DMS79 treated with DMSO at 0.1 percent for 48 hours (cell line): Measurements from ENCODE around the gene LPCAT3.

Experiments
- DNase-seq: peaks from one replicate; lab custom pipeline; 2025; lab: John Stamatoyannopoulos, UW

LPCAT3 gene

DNA sequence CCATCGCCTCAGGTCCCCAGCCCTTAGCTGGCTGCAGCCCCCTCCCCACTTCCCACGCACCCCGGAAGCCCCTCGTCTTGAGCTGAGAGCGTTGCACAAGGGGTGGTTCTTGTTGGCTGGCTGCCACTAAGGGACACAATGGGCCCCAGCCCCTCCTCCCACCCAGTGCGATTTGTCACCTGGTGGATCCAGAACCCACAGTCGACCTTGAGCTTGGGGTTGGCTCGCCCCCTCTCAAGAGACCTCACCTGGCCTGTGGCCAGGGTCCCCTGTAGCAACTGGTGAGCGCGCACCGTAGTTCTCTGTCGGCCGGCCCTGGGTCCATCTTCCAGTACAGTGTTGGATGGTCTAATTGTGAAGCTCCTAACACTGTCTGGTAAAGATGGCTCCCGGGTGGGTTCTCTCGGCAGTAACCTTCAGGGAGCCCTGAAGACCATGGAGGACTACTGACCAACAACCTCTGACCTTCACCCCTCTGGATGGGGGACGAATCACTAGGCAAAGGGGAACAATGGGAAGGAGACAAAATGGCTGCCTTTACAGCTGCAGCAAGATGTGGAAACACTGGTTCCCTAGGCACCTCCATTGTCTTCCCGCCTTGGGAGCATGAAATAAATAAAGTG lies 54.4 kb downstream of the LPCAT3 start:
- peak; percentile 77 for DNase-seq

DNA sequence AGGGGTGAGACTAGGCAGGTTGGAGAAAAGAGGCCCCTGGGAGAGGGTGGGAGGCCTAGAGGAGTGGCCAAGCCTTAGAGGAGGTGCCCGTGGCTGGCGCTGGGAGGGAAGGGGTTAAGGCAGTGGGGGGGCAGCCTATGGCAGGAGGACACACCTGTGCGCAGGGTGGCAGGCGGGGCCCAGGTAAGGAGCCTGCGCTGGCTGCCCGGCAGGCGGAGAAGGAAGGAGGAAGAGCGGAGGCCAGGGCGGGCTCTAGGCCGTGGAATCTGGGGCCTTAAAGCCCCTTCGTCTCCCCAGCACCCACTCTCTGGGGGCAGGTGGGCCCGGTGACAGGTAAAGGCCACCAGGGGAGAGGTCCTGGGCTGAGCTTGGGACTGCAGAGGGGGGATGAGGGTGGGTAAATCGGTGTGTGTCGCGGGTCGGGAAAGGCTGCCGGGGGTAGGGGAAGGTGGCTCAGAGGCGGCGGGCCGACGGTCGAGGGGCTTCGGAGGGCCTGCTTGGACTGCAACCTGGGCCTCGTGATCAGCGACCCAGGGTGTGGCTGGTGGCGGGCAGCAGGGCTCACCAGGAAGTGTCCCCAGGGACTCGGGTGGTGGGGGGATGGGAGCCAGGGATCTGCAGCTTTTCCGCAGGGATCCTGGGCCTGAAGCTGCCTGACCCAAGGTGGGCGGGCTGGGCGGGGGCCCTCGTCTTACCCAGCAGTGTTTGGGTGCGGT lies 55.1 kb downstream of the LPCAT3 start:
- DNase-seq = peak; percentile 92

DNA sequence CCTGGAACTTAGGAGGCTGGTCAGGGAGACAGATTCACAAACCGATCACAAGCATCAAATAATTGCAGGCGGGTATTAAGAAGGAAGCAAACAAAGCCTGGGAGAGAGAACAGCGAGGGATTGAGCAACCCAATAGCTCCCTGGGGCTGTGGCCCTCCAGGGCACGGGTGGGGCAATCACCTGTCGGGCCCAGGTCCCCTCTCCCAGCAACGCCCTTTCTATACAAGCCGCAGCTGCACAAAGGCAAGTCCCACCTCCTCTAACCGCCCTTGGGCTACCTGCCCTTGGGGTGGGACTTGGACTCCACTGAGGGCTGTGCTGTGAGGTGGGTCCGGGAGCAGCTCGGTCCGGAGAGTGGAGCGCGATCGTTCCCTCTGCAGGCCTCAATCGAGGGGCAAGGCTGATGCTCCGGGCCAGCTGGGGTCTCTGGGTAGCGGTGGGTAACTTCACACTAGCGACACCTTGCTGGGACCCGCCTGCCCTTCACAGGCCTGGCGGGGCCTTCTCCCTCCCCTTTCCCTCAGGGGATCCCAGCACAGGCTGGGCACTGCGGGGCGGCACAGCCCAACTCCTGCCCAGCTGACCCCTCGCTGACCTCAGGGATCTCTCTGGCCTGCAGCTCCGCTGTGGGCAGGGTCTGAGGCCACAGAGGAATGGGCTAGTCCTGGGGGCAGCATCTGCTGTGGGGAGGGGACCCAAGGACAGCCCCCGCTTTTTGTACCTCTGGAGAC lies 55.8 kb downstream of the LPCAT3 start:
- peak; percentile 88 for DNase-seq

DNA sequence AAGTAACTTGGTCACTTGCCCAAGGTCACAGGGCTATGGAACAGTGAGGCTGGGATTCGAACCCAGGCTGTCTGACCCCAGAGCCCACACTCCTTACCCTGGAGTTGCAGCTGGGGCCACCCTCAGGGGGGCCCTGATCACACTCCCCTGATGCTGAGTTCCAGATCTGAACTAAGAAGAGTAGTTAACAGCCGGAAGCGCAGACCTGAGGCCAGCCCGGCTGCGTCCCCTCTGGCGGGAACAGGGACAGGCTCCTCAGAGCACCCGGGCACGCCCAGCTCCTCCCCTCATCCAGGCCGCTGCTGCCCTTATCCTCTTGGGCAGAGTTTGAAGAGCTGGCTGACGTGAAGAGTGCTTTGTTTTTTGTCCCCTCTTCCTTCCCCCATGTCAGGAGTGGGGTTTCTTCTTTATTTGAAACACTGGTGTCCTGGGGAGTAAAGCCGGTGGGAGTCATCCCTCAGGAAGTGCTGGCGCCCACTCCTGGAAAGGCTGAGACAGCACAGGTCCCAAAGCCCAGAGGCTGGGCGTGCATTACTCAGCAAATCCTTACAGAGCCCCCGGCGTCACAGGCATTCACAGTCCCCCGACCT lies 56.5 kb downstream of the LPCAT3 start:
- peak; percentile 88 for DNase-seq

DNA sequence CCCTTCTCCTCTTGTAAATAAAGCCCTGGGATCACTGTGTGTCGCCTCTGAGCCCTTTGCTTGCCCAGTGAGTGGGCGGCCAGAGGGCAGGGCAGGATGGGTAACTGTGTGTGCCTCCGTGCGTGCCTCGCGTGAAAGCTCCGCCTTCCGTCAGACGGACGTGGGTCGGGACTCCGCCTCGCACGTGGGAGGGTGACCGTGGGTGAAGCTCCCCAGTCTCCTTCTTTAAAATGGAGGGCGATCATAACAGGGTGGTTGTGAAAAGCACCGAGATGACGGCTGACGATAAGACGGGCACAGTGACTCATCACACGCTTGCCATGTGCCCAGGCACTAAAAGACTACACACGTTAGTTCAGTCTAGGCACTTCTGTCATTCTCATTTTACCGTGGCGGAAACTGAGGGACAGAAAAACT lies 57.0 kb downstream of the LPCAT3 start:
- peak; percentile 34 for DNase-seq

DNA sequence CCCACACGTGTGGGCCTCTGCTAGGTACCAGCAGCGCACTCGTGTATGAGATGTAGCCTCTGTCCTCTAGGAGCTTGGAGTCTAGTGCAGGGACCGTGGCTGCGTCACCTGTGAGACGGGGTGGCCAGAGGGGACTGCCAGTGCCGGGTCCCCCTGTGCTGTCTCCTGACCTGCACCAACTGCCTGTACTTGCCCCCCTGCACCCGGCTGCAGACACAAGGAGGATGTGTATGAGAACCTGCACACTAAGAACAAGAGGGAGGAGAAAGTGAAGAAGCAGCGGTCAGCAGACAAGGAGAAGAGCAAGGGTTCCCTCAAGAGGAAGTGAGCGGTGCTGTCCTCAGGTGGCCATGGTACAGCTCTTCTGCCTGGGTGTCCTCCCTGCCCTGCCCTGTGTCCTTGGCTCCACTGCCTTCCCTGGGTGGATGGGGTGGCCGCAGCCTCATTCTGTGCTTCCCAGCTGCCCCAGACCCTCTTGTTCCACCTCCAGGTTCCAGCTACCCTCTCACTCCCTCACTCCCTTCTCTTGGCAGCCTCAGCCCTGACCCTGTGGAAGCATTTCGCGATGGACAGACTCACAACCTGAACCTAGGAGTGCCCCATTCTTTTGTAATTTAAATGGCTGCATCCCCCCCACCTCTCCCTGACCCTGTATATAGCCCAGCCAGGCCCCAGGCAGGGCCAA lies 57.5 kb downstream of the LPCAT3 start:
- DNase-seq = no peak

DNA sequence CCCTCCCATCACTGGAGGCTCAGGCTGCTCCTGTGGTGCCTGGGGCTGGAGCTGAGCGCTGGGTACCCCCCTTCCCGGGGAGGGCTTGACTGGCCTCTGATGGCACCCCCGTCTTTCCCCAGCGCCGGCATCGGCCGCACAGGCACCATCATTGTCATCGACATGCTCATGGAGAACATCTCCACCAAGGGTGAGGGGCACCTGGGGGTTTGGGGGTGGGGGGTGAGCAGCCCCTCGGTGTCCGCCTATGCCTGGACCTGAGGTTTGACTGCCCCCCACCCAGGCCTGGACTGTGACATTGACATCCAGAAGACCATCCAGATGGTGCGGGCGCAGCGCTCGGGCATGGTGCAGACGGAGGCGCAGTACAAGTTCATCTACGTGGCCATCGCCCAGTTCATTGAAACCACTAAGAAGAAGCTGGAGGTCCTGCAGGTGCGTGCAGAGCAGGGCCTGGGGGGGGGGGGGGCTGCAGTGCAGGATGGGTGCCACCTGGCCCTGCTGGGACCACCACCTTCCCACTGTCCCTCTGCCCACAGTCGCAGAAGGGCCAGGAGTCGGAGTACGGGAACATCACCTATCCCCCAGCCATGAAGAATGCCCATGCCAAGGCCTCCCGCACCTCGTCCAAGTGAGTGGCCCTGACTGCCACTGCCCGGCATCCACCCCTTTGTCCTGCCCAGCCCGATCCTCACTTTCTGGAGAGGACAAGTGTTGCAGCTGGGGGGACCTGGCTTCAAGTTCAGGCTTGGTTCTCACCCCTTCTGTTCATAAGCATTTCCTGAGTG lies 58.3 kb downstream of the LPCAT3 start:
- DNase-seq = no peak

DNA sequence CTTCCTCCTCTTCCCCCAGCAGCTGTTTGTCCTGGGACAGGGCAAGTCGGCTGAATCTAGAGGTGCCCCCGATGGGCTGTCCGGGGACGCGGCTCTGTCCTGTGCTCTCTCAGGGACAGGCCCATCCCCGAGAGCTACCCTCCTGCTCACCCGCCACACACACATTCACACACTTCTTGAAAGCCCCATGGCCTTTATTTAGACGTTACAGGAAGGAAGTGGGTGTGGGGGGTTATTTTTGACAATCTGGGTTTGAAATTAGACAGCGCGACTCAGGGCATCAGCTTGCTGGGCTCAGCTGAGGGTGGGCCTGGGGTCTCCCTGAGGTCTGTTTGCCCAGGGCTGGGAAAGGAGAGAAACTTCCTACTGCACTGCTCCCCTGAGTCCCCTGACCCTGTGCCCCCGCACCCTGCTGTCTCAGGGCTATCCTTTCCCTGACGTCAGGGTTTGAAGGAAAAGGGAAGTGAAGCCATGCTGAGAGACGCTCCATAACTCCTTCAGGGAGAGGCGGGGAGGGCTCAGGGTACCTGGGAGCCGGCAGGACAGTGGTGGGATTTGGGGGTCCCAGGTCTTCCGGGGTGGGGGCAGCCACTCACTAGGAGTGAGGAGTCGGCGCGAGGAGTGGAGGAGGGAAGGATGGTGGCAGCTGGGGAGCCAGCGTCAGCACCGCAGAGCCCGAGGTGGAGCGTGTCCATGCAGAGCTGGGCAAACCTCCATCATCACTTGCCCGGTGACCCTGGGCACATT lies 59.0 kb downstream of the LPCAT3 start:
- no peak for DNase-seq

DNA sequence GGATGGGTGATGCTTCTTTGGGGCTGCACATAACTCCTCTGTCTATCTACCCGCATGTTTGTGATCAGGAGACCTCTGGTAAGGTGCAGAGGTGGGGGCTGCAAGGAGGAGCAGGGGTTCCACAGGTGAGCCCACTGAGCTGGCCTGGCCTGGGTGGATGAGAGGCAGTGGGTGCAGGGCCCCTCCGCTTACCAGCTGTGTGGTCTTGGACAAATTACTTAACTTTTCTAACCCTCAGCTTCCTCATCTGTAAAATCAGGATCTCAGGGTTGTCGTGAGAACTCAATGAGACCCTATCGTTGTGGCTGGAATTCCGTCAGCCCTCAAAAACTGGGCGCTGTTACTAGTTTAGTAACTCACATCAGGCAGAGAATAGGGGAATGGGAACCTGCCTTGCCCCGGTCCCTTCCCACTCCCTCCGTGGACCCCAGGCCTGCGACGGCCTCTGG lies 59.6 kb downstream of the LPCAT3 start:
- no peak for DNase-seq

DNA sequence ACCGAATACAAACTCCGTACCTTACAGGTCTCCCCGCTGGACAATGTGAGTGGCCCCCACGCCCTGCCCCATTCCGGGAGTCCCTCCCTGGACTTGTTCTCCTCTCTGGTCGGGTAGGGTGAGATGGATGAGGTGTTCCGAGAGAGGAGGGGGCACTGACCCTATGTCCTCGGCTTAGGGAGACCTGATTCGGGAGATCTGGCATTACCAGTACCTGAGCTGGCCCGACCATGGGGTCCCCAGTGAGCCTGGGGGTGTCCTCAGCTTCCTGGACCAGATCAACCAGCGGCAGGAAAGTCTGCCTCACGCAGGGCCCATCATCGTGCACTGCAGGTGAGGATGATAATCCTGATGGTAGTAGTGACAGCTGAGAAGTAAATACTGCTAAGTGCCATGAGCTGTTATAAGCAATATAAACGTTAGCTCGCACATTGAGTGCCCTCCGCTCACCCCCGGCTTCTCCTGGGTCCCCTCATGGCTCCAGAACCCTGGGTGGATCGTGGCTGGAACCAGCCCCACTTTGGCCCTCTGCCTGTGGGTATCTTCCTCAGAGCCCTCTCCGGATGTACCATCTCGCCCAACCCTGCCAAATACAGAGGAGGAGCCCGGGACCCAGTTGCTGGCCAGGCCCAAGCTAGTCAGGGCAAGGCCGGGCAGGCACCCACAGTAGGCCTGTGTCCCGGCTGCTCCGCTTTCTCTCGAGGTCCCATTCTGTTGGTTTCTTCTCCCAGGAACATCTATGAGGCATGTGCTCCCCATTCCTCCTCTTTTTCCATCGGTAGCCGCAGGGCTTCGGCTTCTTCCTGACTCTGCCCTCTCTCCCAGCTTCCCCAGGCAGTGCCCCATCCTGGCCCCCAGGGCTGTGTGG lies 60.3 kb downstream of the LPCAT3 start:
- DNase-seq = no peak

DNA sequence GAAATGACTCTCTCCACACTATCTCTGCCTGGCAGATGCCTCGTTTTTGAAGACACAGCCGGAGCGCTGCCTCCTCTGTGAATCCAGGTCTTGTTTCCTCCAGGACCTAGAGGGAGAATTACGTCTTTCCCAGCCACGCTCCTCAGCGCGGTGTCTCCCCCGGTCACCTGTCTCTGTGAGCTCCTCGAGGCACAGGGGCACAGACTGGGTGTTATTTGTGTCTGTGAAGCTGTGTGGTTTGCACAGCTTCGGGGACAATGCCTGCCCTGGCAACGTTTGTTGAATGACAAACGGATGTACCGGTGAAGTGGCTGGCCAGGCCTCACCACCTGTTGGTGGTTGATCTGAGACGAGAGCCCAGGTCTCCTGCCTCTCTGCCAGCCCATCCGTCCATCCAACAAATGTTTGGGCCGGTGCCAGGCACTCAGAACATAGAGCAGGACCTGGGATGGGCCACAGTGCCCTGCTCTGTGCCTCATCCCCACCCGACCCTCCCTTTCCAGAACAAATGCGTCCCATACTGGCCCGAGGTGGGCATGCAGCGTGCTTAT lies 61.0 kb downstream of the LPCAT3 start:
- no peak for DNase-seq

DNA sequence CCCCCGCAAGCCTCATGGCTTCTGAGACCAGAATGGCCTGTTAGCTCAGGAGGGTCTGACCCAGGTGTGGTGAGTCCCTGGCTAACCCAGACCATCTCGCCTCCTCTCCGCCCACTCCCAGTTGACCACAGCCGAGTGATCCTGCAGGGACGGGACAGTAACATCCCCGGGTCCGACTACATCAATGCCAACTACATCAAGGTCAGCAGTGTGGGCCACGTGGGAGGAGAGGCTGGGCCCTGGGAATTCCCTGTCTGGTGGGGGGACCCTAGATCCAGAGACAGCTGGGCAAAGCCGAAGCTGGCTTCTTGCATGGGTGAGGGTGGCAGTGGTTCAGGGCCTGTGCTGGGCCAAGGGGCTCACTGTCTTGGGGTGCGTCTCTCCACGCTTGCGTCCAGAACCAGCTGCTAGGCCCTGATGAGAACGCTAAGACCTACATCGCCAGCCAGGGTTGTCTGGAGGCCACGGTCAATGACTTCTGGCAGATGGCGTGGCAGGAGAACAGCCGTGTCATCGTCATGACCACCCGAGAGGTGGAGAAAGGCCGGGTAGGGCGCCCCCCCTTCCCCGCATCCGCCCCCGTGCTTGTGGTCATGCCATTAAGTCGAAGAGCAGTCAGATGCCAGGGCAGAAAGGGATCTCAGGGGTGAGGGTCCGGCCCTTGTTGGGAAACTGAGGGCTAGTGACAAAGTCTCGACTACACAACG lies 62.1 kb downstream of the LPCAT3 start:
- no peak for DNase-seq

DNA sequence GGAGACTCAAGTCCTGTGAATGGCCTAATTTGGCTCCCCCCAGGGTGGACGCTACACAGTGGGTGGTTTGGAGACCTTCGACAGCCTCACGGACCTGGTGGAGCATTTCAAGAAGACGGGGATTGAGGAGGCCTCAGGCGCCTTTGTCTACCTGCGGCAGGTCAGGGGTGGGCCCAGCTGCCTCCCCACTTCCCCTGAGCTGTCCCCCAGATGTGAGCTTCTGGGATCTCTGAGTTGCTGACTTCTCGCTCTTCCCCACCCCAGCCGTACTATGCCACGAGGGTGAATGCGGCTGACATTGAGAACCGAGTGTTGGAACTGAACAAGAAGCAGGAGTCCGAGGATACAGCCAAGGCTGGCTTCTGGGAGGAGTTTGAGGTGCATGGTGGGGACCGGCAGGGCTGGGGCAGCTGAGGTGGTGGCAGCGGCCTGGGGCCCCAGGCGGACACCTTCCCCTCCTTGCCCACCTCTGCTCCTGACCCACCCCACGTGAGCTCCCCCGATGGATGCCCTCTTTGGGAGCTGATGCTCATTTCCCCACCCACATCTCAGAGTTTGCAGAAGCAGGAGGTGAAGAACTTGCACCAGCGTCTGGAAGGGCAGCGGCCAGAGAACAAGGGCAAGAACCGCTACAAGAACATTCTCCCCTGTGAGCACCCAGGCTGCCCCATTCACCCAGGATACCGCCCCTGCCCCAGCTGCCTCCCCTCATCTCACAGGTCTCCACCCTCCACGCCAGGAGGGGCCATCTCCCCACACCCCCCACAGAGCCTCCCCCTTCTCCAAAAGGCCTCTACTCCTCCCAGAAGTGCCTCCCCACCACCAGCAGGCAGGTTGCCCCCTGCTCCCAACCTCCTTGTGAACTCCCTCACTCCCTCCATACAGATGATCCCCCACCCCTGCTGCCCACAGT lies 62.9 kb downstream of the LPCAT3 start:
- DNase-seq = no peak

DNA sequence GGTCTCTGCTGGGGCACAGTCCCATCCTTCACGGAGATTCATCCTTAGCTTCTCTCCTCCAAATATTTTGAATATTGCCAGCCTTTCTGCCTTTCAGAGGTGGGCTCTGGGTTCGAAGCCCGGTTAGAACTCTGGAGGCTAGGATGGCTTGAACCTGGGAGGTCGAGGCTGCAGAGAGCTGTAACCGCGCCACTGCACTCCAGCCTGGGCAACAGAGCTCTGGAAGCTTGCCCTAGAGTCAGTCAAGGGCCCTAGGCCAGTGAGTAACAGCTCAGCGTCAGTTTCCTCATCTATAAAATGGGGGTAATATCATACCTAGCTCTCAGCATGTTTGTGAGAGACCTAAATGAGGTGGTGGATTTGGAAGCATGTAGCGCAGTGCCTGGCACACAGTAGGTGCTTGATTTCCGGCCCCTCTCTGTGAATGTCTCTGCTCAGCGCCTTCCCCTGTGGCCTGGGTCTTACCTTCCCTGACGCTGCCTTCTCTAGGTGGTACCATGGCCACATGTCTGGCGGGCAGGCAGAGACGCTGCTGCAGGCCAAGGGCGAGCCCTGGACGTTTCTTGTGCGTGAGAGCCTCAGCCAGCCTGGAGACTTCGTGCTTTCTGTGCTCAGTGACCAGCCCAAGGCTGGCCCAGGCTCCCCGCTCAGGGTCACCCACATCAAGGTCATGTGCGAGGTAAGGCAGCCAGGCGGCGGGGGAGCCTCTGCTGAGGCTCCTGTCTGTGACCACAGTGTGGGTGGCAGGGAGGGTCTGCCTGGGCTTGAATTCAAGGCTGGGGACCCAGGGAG lies 63.8 kb downstream of the LPCAT3 start:
- no peak for DNase-seq

DNA sequence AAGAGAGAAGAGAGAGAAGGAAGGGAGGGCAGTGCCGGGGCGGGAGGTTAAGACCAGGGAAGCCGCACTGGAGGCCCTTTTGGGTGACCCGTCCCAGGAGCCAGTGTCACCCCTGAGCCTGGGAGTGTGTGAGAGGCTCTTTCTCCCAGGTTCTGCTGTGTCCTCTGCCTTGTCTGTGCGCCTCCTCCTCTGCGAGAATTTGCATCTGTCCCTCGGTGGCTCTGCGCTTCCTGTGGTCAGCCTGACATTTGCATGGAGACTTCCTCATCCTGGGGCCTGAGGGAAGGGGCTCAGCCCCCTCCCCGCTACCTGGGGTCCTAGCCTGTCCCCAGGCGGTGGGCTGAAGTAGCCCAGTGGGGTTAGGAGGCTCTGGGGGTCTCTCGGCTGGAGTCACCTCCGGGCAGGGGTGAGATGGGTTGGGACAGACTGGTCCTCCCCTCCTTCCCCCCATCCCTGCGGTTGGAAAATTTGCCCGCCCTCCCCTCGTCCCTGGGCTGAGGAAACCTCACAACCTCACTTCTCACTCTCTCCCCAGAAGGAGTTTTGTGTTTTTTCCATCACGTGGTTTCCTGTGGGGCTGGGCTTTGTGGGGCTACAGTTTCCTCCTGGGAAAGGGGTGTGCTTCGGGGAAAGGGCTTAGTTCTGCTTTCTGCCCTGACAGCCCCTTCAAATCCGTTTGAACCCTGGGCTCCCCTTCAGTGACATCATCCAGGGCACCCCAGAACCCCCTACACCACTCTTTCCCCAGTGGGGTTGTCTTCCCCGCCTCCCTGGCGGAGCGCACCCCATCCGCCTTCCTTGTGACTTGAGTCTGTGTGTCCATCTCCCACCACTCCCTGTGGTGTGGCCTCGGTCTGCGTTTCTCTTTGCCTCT lies 64.6 kb downstream of the LPCAT3 start:
- no peak for DNase-seq
